CD4-positive, alpha-beta T cell treated with Interferon alpha-2 for 1 hour (primary cell): ENCODE results near the gene PRKAR1B.

Source experiments
- DNase-seq, 2 donors: peaks; one replicate each; pipeline ENCODE4 v3.0.0-alpha.2; 2020 to 2022

Gene PRKAR1B

GRCh38 chr7:727104-727805, at the start of gene PRKAR1B:
TSS of gene PRKAR1B (minus strand) at chr7:727281. CDS start at chr7:711505, 15,776 bp downstream.
- DNase-seq, result peak in 1 of 2 donors; percentile 28

GRCh38 chr7:776381-776780, 49.3 kb upstream of the PRKAR1B start:
- DNase-seq, result no peak

- DNase-seq, result peak; percentile 39 to 69
Observed at GRCh38 chr7:774161-775109, 47.4 kb upstream of the PRKAR1B start.

GRCh38 chr7:773622-773915, 46.5 kb upstream of the PRKAR1B start:
- DNase-seq, result no peak

GRCh38 chr7:772861-773621, 46.0 kb upstream of the PRKAR1B start:
- no peak for DNase-seq

- DNase-seq, result no peak
Observed at GRCh38 chr7:772392-772791, 45.3 kb upstream of the PRKAR1B start.

- DNase-seq, result no peak
Observed at GRCh38 chr7:772005-772294, 44.9 kb upstream of the PRKAR1B start.

- no peak for DNase-seq
Observed at GRCh38 chr7:771234-772004, 44.3 kb upstream of the PRKAR1B start.

GRCh38 chr7:770741-771166, 43.7 kb upstream of the PRKAR1B start:
- DNase-seq, result no peak

- DNase-seq, result no peak
Observed at GRCh38 chr7:770336-770735, 43.3 kb upstream of the PRKAR1B start.

- no peak for DNase-seq
Observed at GRCh38 chr7:768881-769504, 41.9 kb upstream of the PRKAR1B start.

GRCh38 chr7:767941-768731, 41.1 kb upstream of the PRKAR1B start:
- no peak for DNase-seq

- DNase-seq, result no peak
Observed at GRCh38 chr7:767580-767940, 40.5 kb upstream of the PRKAR1B start.

GRCh38 chr7:765383-765782, 38.3 kb upstream of the PRKAR1B start:
- DNase-seq, result no peak

GRCh38 chr7:763762-764161, 36.7 kb upstream of the PRKAR1B start:
- no peak for DNase-seq

- DNase-seq, result no peak
Observed at GRCh38 chr7:762885-763284, 35.8 kb upstream of the PRKAR1B start.

GRCh38 chr7:761631-762030, 34.5 kb upstream of the PRKAR1B start:
- DNase-seq, result no peak

- DNase-seq, result no peak
Observed at GRCh38 chr7:761101-761500, 34.0 kb upstream of the PRKAR1B start.

- no peak for DNase-seq
Observed at GRCh38 chr7:760006-760405, 32.9 kb upstream of the PRKAR1B start.

- DNase-seq, result no peak
Observed at GRCh38 chr7:759569-759968, 32.5 kb upstream of the PRKAR1B start.

- no peak for DNase-seq
Observed at GRCh38 chr7:757741-758163, 30.7 kb upstream of the PRKAR1B start.
